Measurements from ENCODE around the gene SAPCD2. TPM values are rescaled to one million over a fixed set of nuclear protein-coding genes. Genes with fewer than 3 reads are reported as not detected.

Gene SAPCD2
- total and polyA plus RNA-seq, 9 of the 15 experiments (the other 6 are each of a cell fraction or from before 2014, with no cell fraction given): 3.4 to 91.8 (median 18.8) TPM

DNA sequence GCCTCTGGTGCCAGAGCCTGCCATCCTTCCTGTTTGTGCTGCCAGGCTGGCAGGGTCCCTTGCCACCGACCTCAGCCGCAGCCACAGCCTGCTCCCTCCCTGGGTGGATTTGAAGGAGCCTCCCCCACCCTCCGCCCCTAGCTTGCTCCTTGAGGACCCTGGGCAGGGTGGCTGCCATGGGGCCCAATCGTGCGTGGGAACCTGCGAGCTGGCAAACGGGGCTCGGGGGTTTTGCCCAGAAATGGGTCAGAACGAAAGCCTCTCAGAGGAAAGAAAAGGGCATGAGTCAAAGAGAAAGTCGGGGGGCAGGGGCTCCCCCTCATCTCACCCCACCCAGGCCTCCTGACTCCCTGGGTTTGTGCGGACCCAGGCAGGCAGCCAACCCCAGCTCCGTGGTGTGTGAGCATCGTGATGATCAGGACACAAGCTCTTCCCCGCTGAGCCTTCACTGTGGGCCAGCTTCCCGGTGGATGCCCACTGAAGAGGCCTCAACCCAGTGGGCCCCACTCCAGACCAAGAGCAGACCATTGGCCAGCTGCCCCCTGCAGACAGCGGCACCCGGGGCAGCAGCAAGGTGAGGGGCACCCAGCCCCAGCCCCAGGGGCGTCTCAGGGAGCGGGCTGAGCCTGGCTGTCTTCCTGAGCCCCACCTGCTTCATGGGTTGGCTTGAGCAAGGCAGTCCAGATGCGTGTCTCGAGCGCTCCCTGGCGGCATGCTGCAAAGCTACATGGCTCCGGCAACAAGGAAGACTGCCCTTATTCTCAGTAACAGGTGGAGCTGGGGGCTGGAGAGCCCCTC is 35.4 kb downstream of the SAPCD2 start (continued):
- TF ChIP-seq, protein P1, sequence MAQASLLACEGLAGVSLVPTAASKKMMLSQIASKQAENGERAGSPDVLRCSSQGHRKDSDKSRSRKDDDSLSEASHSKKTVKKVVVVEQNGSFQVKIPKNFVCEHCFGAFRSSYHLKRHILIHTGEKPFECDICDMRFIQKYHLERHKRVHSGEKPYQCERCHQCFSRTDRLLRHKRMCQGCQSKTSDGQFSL (CRISPR knock-in tag; IDR thresholded peaks at IDR 0.05): no peak
- TF ChIP-seq, protein P1 (tag; IDR thresholded peaks at IDR 0.05): no peak
- TF ChIP-seq, protein P2, sequence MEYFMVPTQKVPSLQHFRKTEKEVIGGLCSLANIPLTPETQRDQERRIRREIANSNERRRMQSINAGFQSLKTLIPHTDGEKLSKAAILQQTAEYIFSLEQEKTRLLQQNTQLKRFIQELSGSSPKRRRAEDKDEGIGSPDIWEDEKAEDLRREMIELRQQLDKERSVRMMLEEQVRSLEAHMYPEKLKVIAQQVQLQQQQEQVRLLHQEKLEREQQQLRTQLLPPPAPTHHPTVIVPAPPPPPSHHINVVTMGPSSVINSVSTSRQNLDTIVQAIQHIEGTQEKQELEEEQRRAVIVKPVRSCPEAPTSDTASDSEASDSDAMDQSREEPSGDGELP (CRISPR knock-in tag; IDR thresholded peaks at IDR 0.05; ENCODE audit: borderline replicate concordance): peak; percentile 65; the same call in 1 of the 2 replicates
- TF ChIP-seq CTBP1 (IDR thresholded peaks at IDR 0.05; ENCODE audit: borderline replicate concordance) (peak; percentile 67), FOXK1 (CRISPR knock-in tag; IDR thresholded peaks at IDR 0.05; ENCODE audit: borderline replicate concordance) (no peak; the same call in 1 of the 2 replicates), NFRKB (IDR thresholded peaks at IDR 0.05; ENCODE audit: low read depth) (no peak)
- TF ChIP-seq, protein P3, sequence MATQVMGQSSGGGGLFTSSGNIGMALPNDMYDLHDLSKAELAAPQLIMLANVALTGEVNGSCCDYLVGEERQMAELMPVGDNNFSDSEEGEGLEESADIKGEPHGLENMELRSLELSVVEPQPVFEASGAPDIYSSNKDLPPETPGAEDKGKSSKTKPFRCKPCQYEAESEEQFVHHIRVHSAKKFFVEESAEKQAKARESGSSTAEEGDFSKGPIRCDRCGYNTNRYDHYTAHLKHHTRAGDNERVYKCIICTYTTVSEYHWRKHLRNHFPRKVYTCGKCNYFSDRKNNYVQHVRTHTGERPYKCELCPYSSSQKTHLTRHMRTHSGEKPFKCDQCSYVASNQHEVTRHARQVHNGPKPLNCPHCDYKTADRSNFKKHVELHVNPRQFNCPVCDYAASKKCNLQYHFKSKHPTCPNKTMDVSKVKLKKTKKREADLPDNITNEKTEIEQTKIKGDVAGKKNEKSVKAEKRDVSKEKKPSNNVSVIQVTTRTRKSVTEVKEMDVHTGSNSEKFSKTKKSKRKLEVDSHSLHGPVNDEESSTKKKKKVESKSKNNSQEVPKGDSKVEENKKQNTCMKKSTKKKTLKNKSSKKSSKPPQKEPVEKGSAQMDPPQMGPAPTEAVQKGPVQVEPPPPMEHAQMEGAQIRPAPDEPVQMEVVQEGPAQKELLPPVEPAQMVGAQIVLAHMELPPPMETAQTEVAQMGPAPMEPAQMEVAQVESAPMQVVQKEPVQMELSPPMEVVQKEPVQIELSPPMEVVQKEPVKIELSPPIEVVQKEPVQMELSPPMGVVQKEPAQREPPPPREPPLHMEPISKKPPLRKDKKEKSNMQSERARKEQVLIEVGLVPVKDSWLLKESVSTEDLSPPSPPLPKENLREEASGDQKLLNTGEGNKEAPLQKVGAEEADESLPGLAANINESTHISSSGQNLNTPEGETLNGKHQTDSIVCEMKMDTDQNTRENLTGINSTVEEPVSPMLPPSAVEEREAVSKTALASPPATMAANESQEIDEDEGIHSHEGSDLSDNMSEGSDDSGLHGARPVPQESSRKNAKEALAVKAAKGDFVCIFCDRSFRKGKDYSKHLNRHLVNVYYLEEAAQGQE (IDR thresholded peaks at IDR 0.05; ENCODE audit: borderline replicate concordance): peak; percentile 91
- TF ChIP-seq, protein P3 (CRISPR knock-in tag; IDR thresholded peaks at IDR 0.05; ENCODE audit: low read depth): no peak
- TF ChIP-seq, protein P4, sequence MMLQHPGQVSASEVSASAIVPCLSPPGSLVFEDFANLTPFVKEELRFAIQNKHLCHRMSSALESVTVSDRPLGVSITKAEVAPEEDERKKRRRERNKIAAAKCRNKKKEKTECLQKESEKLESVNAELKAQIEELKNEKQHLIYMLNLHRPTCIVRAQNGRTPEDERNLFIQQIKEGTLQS (IDR thresholded peaks at IDR 0.05): no peak
- TF ChIP-seq, protein P4 (CRISPR knock-in tag; conservative IDR thresholded peaks at IDR 0.05): no peak

All from K562 (cell line).